ENCODE measurements around the gene RNLS.

The RNLS gene

GRCh38 chr10:88551246-88551645 lies 31.9 kb downstream of the RNLS start:
- DNase-seq, result no peak

DNA sequence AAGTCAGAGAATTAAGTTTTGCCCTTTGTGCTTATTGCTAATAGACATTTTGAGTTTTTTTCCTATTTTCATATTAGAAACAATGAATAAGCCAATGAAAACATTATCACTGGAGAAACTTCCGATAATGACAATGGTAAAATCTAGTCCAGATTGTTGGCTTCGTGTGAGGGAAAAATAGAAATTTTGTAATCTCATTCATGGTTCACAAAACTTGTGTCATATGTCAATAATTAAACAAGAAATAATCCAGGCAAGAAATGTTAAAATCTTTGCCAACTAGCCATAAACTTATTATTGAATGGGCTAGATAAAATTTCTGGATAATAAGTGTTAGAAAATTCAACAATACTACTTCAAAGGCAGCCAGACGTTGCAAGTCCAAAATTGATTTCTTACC lies 36.6 kb downstream of the RNLS start:
- no peak for DNase-seq

DNA sequence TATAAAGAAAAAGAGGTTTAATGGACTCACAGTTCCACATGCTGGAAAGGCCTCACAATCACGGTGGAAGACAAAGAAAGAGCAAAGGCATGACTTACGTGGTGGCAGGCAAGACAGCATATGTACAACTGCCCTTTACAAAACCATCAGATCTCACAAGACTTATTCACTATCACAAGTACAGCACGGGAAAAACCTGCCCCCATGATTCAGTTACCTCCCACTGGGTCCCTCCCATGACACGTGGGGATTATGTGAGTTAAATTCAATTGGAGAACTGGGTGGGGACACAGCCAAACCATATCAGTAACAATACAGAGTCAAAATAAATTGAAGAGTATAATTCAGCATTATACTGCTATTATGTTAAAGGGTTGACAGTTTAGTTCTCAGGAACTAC lies 37.8 kb downstream of the RNLS start:
- DNase-seq, result no peak

DNA sequence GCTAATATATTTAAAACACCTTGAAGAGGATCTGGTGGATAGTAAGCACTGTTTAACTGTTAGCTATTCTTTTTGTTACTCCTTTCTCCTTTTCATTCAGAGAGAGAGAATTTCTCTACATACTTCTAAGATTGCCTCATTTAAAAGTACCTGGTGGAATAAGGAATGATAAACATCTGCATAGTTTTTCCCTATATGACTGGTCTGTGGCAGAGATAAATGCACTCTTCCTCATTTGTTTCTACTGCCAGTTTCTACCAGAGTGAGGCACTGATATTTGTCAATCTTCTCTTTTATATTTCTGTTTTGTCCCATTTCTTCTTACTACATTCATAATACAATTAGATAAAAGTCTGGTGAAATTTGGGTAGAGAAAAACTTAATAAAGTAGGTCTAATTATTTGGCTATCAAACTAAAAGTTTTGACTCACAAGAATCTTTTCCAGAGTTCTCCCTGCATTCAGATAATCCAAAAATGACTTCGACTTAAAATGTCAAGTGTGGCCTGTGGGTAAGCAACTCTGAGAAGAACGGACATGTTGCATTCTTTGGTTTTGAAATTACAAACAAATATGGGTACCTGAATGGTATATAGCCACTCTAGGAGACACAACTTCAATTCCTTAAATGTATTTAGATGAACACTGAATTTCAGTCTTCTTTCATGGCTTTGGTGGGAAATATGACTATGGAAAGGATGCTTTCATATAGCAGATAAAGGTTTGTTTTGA lies 38.8 kb downstream of the RNLS start:
- DNase-seq, result no peak

DNA sequence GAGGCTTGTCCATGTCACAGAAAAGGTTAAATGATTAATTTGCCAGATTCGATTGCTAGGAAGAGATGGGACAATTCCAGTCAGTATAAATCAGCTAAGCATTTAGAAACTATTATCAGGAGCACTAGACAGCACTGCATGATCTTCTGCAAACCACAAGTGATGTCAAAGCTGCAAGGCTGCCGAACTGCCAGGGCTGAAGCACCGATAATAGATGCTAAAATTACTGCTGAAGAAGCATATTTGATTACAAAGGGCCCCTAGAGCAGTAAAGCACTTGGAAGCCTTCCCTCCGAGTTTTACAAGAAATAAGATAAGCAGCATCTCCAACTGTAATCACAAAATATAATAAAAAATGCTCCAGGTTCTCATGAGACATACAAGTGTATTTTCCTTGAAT lies 40.6 kb downstream of the RNLS start:
- no peak for DNase-seq

DNA sequence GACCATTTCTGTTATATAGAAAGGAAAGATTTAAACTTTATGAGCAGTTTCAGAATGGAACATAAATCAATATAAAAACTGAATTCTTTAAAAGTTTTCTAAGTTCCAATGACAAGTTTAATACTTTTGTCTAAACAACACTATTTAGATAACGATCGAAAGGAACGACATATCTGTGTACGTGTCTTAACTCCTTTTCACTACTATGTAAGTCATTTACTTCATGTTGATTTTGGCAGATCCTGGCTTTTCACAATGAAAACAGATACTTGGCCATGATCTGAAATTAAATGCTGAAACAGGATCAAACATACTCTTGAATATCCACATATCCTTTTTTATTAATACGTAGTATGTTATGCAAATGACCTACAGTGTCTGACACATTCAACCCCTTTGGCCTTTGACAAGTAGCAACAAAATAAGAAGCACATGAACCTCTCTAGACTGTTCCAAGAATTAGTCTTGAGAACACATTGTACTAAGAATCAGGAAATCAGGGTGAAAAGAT lies 41.9 kb downstream of the RNLS start:
- no peak for DNase-seq

GRCh38 chr10:88540351-88540750 lies 42.8 kb downstream of the RNLS start:
- DNase-seq, result no peak

DNA sequence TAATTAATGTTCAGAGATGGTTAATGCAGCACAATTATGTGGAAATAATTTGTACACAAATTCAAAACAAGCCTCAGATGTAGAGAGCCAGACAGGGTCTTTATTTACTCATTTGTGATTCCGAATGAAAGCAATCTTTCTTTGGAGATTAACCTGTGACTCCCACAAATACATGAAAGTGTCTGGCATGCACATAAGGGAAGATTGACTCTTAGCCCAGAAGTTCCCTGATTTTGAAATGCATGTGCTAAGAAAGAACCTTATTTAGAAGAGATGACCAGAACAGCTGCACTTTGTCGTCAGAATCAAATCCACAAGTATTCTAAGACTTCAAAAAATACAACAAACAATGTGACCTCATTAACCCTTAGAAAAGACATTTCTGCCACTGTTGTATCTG lies 45.1 kb downstream of the RNLS start:
- no peak for DNase-seq

- no peak for DNase-seq
These were observed 45.8 kb downstream of the RNLS start for GRCh38 chr10:88537322-88537721.

DNA sequence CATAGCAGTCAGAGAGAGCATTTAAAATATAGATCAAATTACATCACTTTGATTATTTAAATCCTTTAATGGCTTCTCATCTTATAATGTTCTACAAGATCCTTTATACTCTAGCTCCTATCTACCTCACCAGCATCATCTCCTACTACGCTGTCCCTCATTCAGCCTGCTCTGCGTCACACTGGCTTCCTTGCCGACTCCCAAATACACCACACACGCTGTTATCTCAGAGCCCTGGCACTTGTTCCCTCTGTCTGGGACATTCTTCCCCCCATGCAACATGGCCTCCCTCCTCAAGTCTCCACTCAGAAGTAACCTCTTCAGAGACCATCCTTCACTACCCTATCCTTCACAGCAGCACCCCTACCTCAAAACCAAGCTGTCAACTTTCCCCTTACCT lies 46.7 kb downstream of the RNLS start:
- no peak for DNase-seq

- DNase-seq, result no peak
These were observed 48.9 kb downstream of the RNLS start for GRCh38 chr10:88534072-88534665.

DNA sequence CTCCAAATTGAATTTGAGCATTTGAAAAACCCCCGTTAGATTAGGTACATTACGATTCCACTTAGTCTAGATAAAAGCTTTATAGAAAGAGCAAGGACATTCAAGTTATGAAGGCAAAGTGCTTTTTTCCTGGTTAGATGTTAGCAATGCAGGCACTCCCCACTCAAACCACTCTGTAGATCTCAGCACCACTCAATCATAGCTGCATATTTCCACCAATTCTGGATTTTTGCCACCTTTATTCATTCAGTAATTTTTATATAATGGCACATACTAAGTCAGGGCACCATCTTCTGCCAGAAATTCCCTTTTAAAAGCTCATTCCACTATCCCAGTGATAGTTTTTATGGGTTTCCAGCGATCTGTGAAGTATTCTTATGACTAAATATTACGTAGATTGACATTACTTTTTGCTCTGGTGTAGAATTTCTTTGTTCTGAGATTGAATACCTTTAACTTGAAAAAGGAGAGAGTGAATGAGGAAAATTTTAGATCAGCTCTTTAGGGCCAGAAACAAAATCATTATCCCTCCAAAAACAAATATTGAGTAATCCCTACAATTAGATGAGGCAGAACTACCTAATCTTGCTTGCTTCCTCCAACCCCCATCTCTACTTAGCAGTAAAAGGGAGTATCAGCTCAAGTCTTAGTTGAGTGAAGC lies 51.6 kb downstream of the RNLS start:
- no peak for DNase-seq

- DNase-seq, result no peak
These were observed 52.3 kb downstream of the RNLS start for GRCh38 chr10:88530629-88531391.

- DNase-seq, result no peak
These were observed 53.0 kb downstream of the RNLS start for GRCh38 chr10:88530093-88530492.

DNA sequence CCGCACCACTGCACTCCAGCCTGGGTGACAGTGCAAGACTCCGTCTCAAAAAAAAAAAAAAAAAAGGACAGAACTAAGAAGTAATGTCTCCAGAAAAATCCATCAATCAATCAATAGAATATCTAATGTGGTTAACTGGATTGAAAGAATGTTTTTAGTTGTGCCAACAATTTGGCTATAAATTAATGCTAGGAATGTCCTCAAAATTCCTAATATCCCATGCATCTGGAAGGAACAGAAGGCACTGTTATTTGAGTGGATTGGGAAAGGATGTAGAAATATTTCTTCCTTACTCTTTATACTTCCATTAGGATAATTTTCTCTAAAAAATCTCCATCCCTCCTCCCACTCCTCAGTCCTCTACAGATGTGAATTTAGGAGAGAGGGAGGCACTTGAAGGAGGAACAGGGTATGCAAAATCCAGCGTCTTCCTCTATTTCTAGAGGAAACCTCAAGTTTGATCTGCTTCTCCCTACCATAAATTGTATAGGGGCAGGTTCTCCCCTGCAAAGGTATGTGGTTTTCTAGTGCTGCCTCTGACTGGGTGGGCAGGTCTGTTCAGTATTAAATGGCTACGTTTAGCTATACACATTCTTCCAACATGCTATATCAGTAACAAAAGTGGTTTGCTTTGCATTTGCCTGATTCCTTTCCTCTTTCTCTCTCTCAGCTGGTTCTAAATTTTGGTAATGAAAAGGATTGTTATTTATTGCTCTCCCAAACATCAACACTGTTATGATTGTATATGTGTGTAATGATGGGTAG lies 54.1 kb downstream of the RNLS start:
- no peak for DNase-seq

GRCh38 chr10:88528201-88528600 lies 54.9 kb downstream of the RNLS start:
- DNase-seq, result no peak

DNA sequence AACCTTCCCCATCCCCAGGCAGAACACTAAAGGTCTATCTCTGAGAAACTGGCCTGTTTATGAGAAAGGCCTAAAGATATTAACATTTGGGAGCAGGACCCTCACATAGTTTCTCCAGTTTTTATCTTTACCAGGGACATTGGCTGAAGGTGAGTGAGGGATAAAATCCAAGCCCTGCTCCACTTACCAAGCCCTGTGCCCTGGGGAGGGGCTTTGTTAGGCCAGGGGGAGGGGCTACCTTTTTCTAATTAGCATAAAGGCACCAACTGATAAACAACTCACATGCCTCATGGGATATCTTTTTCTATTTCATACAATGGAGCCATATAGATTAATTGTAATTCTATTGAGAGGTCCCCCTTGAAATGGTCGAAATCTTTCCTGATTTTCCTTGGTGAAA lies 55.9 kb downstream of the RNLS start:
- no peak for DNase-seq

DNA sequence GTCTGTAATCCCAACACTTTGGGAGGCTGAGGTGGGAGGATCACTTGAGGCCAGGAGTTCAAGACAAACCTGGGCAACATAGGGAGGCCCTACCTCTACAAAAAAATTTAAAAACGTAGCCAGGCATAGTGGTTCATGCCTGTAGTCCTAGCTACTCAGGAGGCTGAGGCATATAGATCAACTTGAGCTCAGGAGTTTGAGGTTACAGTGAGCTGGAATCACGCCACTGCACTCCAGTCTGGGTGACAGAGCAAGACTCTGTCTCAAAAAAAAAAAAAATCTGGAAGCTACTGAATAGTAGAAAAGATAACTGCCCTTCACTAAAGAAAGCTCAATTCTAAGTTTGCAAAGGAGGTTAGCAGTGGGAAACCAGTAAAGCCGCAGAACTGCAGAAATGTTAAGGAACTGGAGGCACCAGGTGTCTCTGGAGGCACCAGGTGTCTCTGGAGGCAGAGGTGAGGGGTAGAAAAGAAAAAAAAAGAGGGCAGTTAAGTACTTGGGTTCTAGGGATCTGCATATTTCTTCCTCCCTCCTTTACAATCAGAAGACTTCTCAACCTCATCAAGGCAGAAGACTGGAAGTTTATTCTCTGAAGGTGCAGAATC lies 56.5 kb downstream of the RNLS start:
- DNase-seq, result no peak

GRCh38 chr10:88525371-88526069 lies 57.6 kb downstream of the RNLS start:
- no peak for DNase-seq

DNA sequence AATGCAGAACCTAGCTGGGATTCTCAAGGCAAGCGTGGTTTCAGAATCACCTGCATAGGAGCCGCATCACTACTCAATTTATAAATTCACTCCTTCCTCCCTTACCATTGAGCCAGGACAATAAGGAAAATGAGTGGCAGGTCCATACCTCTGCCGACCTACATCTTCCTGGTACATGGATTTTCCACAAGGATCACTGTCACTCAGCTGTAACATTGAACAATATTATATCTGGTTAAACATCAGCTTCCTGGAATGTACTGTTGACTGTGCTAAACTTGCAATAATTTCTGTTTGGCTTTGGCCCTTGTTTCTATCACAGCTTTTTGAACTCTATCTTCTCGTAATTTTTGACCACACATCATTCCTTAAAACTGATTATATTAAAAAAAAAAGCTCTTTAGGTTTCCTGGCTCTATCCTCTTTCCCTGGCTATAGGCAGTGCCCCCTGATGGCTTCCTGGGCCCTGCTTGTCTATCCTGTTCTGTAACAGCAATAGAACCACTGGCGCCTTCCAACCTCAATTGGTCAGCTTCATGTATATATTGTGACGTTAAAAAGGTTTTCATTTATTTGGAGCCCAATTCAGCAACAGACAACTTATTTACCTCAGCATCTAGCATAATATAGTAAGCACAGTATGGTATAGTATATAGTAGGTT lies 59.2 kb downstream of the RNLS start:
- DNase-seq, result no peak

DNA sequence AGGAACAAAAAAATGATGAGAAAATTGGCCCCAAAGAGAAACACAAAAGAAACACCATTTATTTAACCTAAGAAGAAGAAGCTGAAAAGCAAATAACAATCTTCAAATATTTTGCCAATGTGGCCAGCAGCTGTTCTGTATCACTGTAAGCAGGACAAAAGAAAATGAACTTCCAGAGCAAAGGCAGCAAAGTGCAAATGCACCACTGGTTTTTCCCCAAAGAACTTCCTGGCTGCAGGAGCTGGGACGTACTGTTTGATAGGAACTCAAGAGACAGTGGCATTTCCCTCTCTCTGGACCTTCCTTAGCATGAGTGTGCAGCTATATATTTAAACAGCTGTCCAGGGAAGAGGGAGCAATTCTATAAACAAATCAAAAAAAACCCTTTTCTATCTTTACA lies 60.4 kb downstream of the RNLS start:
- no peak for DNase-seq

Measured in stimulated activated CD4-positive, alpha-beta T cell treated with anti-CD3 and anti-CD28 coated beads, Interleukin-4, amount 100 ng/mL, for 24 hours (primary cell).